H1 (cell line): ENCODE measurements around the gene WDR44. TPM values are rescaled to one million over a fixed set of nuclear protein-coding genes. Genes with fewer than 3 reads are reported as not detected.

Experiments
- CHD1 ChIP-seq: IDR thresholded peaks from 2 replicates; pipeline ENCODE4 v1.6.1; 2012; ENCODE audit warnings: low read depth, low read length, improper control_type of control experiment
- HDAC6 ChIP-seq: IDR thresholded peaks from one replicate; pipeline ENCODE4 v1.7.1; 2012; ENCODE audit warnings: low read depth, mild to moderate bottlenecking, inconsistent platforms, low read length, moderate library complexity
- KDM4A ChIP-seq: IDR thresholded peaks from one replicate; pipeline ENCODE4 v1.7.1; 2012; ENCODE audit warnings: low read depth, mild to moderate bottlenecking, moderate library complexity, low read length, inconsistent platforms; ENCODE audit not compliant: severe bottlenecking
- NRF1 ChIP-seq: IDR thresholded peaks from 2 replicates; pipeline ENCODE4 v1.6.1; 2011; ENCODE audit warnings: mild to moderate bottlenecking, low read depth, low read length, improper control_type of control experiment
- SP2 ChIP-seq: IDR thresholded peaks from 2 replicates; pipeline ENCODE4 v1.6.1; 2012; ENCODE audit warnings: mild to moderate bottlenecking, low read length, inconsistent platforms
- TCF12 ChIP-seq: IDR thresholded peaks from 2 replicates; pipeline ENCODE4 v1.6.1; 2011; ENCODE audit warnings: low read depth, mild to moderate bottlenecking, low read length
- polyA plus RNA-seq, 7 experiments: library from polyadenylated mRNA; depleted of rRNA in 3 of 7; stranded (reverse) in 5 of 7; unstranded in 2 of 7; fragments of >200 nt in 5 of 7; fragments of 200-250 nt in 2 of 7; gene quantifications; 1 replicate in 5 of 7; 2 replicates in 1 of 7; 4 replicates in 1 of 7; pipeline versions ENCODE4 v1.2.1 to v1.2.3, GENCODE V29; 2011 to 2013; ENCODE audit warnings: missing spikeins in 2 of 7, mixed read lengths in 2 of 7
- total RNA-seq: library from RNA; stranded (reverse); fragmentation: NEBNext Ultra II Directional; extraction: Animal tissue kit (Norgen Biotek cat#: 25700); gene quantifications from 2 replicates; pipeline ENCODE4 v1.2.1, GENCODE V29; 2021

WDR44 gene
- total and polyA plus RNA-seq, 2 of the 8 experiments (the other 6 are each of a cell fraction or from before 2014, with no cell fraction given) = 5.1 to 17.2 TPM

GRCh38 chrX:118464501-118464900, 118.6 kb downstream of the WDR44 start (continued):
- TF ChIP-seq NRF1 (no peak), SP2 (no peak), CHD1 (no peak), HDAC6 (no peak), TCF12 (no peak), KDM4A (no peak)
